Right ventricle myocardium superior (tissue), 1 donor: ENCODE results near the gene GNAI2. TPM values are rescaled to one million over a fixed set of nuclear protein-coding genes. Genes with fewer than 3 reads are reported as not detected.
A peak's percentile ranks its signal among the peaks of the same experiment; 100 is the strongest.
"Not testable (repeated sequence)": the region's sequence is repeated elsewhere in the genome, so short reads cannot be mapped to it uniquely, and the experiment has no call there.

Experiments
- ATAC-seq: fragments of 200-7000 bp; cut with Tn5 transposase; one replicate; pipeline ENCODE4 v1.9.1; 2020; ENCODE audit warnings: mild to moderate bottlenecking; ENCODE audit not compliant: poor library complexity
- DNase-seq: peaks from one replicate; pipeline ENCODE4 v3.0.0-alpha.2; 2020
- intact Hi-C: fragments of 100-400 bp; cut with DNase I; formaldehyde crosslinking; loops from one replicate; pipeline ENCODE4 v1.11.2; 2022
- total RNA-seq: library from RNA; stranded (reverse); fragmentation: NEBNext Ultra II Directional; extraction: Animal tissue kit (Norgen Biotek cat#: 25700); gene quantifications from one replicate; pipeline ENCODE4 v1.2.1, GENCODE V29; 2021
- donor health status: DM: no; HTN: yes; CAD: no; lungs with severe emphysema.

Gene GNAI2
- total RNA-seq, 1 donor from 2014 or later = 126 TPM

DNA sequence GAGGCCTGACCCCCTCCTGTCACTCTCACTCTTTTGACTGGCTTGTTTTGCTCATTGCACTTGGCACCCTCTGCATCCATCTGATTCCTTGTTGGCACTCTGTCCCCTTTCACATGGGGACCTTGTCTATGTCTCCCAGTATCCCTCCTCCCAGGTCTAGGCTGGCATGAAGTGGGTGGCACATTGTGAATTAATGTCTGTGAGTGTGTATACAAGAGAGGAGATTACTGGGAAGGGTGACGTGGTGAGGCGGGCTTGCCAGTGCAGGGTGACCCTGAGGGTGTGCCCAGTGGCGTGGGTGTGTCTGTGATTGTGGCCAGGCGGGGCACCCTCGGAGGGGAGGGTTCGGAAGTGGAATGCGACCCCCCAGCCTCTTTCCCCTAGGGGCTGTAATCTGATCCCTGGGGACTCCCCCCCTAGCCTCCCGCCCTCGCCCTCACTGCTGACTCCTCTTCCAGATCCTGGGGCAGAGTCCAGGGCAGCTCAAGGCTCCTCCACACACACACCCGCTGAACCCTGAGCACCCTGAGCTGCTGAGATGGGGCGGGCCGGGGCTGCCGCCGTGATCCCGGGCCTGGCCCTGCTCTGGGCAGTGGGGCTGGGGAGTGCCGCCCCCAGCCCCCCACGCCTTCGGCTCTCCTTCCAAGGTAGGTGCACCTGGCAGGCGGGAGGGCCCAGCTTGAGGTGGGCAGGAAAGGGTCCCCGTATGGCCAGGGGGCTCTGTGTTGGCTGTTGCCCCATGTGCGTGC is 32.9 kb downstream of the GNAI2 start, which contains the start of gene SEMA3B:
SEMA3B (plus strand) TSS at position 445 of the 749 bp plus-strand sequence; CDS start at position 539, 94 bp downstream.
- DNase-seq (peak; percentile 74), ATAC-seq (peak; percentile 34)
- intact Hi-C loops = no loop called here

DNA sequence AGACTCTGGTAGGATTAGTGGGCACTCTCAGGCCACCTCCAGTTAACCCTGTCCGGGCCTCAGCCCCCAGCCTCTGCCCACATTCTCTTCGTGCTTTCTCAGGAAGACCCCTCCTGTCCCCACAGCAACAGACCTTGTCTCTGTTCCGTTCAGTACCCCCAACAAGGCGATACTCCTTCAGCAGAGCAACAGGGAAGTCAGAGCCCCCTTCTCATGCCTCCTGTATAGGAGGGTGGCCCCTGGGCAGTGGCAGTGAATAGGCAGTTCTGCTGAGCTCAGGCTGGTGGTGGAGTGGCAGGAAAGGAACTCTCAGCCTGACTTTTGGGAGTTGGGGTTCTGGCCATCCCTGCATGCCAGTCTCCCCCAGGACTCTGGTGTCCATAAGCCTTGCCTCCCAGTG is 33.5 kb downstream of the GNAI2 start:
- ATAC-seq (no peak), DNase-seq (no peak)
- intact Hi-C loops = no loop called here

DNA sequence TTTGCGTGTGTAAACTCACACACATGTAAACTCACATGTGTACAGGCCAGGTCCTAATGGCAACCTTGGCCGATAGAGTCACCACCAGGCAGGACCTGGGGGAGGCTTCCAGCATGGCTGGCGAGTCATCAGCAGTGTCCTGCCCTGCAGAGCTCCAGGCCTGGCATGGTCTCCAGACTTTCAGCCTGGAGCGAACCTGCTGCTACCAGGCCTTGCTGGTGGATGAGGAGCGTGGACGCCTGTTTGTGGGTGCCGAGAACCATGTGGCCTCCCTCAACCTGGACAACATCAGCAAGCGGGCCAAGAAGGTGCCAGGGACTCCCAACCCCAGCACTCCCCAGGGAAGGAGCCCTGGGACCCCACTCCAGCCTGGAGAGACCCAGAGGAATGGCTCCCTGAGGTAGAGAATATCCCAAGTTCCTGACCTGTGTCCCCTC is 34.0 kb downstream of the GNAI2 start:
- intact Hi-C loops = loop anchor here (2.0 to 5.0 kb wide), 2 partner anchors 39 to 52 kb away; partner anchors contain the start of gene HYAL2
- ATAC-seq (no peak), DNase-seq (no peak)

DNA sequence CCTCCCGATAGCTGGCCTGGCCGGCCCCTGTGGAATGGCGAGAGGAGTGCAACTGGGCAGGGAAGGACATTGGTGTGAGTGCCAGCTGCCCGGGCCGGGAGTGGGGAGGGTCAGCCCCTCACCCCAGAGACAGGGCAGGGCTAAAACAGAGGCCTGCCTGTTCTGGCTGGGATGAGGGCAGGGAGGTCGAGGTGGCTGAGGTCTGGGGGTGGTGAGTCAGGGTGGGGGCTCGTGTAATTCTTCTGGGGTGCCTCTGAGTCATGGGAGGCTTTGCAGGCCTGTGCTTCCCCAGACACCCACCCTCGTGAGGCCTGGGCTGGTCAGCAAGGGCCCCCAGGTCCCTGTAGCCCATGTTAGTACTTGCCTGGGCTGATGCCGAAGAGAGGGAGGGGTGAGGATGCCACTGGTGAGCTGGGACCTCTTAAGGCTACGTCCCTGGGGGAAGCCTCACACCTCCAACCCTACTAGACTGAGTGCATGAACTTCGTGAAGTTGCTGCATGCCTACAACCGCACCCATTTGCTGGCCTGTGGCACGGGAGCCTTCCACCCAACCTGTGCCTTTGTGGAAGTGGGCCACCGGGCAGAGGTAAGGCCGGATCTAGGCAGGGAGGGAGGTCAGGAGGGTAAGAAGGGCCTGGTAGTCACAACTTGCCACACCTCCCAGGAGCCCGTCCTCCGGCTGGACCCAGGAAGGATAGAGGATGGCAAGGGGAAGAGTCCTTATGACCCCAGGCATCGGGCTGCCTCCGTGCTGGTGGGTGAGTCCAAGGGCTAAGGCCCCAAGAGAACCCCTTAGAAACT is 34.6 kb downstream of the GNAI2 start:
- ATAC-seq (no peak), DNase-seq (no peak)
- intact Hi-C loops = loop anchor here (2.0 to 5.0 kb wide), 2 partner anchors 40 to 52 kb away; partner anchors contain the start of gene HYAL2

DNA sequence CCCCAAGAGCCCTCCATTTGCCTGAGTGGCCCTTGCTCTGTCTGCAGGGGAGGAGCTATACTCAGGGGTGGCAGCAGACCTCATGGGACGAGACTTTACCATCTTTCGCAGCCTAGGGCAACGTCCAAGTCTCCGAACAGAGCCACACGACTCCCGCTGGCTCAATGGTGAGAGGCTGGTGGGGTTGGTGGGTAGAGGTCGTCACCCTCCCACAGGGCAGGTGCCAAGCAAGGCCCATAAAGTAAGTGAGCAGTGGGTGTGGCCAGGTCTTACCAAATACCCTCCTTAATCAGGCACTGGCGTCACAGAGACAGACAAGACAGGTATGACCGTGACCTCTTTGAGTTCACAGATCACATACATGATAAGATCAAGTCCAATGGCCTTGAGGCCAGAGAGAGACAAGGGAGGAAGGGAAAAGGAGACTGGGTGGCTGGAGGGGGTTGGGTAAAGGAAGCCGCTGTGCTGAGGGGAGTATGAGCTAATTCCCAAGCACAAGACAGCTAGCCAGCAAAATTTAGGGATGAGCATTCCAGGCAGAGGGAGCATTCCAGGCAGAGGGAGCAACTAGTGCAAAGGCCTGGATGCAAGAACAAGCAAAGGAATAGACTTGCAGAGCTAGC is 35.4 kb downstream of the GNAI2 start:
- no peak for DNase-seq
- intact Hi-C loops = loop anchor here (2.0 to 5.0 kb wide), 2 partner anchors 41 to 51 kb away; partner anchors contain the start of gene HYAL2
- no peak for ATAC-seq

DNA sequence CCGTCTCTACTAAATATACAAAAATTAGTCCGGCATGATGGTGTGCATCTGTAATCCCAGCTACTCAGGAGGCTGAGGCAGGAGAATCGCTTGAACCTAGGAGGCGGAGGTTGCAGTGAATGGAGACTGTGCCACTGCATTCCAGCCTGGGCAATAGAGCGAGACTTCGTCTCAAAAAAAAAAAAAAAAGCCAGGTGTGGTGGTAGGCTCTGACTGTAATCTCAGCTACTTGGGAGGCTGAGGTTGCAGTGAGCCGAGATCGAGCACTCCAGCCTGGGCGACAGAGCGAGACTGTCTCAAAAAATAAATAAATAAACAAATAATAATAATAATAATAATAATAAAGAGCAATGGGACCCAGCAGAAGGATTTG is 36.5 kb downstream of the GNAI2 start:
- intact Hi-C loops = loop anchor here (2.0 to 5.0 kb wide), 2 partner anchors 50 to 80 kb away; partner anchors contain the start of gene HYAL2
- ATAC-seq, DNase-seq: not testable (repeated sequence)

DNA sequence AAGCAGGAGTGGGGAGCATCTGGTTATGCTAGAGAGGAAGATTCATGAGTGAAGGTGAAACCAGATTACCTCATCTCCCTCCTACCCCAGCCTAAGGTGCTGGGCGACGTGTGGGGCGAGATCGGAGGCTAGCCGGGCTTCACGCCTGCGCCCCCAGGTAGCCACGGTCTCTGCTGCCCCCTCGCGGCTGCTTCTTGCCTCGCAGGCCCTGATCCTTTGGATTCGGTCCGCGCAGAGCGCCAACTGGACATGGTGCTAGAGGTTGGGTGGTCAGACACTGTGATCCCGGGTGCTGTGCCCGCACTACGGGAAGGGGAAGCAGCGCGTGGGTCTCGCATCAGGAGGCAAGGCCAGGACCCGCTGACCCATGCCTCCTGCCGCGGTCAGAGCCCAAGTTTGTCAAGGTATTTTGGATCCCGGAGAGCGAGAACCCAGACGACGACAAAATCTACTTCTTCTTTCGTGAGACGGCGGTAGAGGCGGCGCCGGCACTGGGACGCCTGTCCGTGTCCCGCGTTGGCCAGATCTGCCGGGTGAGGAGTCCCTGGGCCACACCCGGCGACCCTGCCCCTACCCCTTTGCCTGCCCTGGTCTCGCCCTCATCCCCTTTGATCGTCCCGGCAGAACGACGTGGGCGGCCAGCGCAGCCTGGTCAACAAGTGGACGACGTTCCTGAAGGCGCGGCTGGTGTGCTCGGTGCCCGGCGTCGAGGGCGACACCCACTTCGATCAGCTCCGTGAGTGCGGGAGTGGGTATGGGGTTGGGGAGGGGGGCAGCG is 37.1 kb downstream of the GNAI2 start:
- DNase-seq (peak; percentile 93), ATAC-seq (peak; percentile 76)
- intact Hi-C loops = loop anchor here (2.0 to 5.0 kb wide), 2 partner anchors 49 to 80 kb away; partner anchors contain the start of gene HYAL2

DNA sequence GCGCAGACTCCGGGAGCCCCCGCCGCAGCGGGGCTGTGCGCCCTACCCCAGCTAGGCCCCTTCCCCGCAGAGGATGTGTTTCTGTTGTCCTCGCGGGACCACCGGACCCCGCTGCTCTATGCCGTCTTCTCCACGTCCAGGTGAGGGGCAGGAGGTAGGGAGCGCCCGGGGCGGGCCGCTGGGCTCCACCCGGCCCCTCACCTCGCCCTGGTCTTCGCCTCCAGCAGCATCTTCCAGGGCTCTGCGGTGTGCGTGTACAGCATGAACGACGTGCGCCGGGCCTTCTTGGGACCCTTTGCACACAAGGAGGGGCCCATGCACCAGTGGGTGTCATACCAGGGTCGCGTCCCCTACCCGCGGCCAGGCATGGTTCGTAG is 37.7 kb downstream of the GNAI2 start:
- no peak for DNase-seq
- ATAC-seq = no peak
- intact Hi-C loops = loop anchor here (2.0 to 5.0 kb wide), 2 partner anchors 49 to 81 kb away; partner anchors contain the start of gene HYAL2

DNA sequence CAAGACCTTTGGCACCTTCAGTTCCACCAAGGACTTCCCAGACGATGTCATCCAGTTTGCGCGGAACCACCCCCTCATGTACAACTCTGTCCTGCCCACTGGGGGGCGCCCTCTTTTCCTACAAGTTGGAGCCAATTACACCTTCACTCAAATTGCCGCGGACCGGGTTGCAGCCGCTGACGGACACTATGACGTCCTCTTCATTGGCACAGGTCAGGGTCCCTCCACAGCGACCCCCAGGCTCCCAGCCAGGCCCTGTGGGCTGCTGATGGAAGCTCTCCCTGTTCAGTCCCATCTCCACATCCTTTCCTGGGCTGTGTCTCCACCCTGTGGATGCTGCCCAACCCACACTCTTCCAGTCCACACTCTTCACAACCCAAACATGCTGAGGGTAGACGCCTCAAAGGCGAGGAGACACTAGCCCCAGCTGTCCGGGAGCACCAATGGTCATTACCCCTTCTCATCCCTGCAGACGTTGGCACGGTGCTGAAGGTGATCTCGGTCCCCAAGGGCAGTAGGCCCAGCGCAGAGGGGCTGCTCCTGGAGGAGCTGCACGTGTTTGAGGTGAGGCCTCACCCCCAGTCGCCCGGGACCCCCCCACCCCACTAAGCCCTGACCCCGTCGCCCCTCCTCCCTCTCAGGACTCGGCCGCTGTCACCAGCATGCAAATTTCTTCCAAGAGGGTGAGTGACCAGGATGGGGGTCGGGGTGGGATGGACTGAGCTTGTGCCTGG is 38.5 kb downstream of the GNAI2 start:
- ATAC-seq = peak; percentile 29
- intact Hi-C loops = loop anchor here (5.0 kb wide), 1 partner anchor 48 kb away; the partner anchor contains the start of gene HYAL2
- DNase-seq = peak; percentile 79

DNA sequence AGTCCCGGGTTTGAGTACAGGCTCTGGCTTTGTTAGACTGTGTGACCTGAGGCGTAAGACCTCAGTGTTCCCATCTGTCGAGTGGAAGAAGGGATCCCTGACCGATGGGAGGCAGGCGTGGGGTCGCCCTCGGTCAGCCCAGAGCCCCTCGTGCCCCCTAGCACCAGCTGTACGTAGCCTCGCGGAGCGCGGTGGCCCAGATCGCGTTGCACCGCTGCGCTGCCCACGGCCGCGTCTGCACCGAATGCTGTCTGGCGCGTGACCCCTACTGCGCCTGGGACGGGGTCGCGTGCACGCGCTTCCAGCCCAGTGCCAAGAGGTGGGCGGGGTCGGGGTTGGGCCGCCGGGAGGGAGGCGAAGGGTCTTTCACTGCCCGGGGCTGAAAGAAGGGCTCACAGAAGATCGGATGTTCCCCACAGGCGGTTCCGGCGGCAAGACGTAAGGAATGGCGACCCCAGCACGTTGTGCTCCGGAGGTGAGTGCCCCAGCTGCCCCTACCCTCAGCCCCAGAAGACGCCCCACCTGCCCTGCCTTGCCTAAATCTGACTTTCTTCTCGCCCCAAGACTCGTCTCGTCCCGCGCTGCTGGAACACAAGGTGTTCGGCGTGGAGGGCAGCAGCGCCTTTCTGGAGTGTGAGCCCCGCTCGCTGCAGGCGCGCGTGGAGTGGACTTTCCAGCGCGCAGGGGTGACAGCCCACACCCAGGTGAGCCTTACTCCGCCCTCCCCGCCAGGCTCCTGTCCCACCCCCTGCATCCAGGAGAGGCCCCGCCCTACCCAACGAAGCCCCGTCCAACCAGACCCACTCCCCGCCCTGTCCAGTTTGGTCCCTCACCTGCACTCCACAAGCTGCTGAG is 39.4 kb downstream of the GNAI2 start:
- ATAC-seq (no peak), DNase-seq (no peak)
- intact Hi-C loops = no loop called here

DNA sequence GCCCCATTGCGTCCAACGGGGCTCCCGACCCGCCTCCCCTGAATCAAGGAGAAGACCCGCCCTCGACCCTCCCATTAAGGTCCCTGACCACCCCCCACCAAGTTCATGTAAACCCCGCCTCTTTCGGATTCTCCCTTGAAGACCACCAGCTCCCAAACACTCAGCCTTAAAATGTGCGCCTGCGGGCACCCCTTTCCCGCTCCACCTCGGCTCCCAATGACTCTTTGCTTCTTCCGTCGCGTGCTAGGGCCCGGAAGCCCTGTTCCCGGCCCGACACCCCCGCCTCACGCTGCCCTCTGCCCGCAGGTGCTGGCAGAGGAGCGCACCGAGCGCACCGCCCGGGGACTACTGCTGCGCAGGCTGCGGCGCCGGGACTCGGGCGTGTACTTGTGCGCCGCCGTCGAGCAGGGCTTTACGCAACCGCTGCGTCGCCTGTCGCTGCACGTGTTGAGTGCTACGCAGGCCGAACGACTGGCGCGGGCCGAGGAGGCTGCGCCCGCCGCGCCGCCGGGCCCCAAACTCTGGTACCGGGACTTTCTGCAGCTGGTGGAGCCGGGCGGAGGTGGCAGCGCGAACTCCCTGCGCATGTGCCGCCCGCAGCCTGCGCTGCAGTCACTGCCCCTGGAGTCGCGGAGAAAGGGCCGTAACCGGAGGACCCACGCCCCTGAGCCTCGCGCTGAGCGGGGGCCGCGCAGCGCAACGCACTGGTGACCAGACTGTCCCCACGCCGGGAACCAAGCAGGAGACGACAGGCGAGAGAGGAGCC is 40.2 kb downstream of the GNAI2 start:
- intact Hi-C loops = no loop called here
- DNase-seq (no peak), ATAC-seq (no peak)

DNA sequence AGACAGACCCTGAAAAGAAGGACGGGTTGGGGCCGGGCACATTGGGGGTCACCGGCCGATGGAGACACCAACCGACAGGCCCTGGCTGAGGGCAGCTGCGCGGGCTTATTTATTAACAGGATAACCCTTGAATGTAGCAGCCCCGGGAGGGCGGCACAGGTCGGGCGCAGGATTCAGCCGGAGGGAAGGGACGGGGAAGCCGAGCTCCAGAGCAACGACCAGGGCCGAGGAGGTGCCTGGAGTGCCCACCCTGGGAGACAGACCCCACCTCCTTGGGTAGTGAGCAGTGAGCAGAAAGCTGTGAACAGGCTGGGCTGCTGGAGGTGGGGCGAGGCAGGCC is 40.7 kb downstream of the GNAI2 start:
- no peak for ATAC-seq
- no peak for DNase-seq
- intact Hi-C loops = no loop called here

DNA sequence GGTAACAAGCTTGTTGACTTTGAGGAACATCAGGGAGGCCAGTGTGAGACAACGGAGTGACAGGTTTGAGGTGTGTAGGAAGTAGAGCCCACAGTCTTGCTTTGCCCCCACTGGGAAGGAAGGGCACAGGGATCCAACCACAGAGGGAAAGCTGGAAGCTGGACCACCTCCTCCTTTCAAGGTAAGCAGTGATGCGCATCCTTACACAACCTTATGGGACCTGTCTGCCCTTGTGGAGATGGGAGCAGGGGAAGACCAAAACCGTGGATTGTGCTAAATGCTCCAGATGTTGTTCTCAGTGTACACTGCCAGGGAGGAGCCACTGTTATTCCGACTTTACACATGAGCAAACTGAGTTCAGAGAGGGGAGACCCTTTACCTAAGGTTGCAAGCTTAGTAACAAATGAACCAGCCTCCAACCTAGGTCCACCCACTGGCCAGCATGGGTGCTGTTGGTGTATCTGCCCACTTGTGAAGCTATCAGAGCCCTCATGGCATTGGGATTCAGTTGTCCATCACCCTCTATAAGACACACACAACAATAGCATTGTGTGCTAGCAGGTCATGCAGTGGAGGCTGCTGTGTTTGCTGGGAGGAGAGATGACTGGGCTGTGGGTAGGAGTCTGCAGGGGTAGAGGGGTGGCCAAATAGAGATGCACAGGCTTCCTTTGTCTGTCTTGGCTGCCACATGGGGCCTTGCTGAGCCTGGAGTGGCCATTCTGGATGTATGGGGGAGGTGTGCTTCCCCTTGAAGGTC is 42.3 kb downstream of the GNAI2 start:
- intact Hi-C loops = no loop called here
- ATAC-seq = no peak
- no peak for DNase-seq

DNA sequence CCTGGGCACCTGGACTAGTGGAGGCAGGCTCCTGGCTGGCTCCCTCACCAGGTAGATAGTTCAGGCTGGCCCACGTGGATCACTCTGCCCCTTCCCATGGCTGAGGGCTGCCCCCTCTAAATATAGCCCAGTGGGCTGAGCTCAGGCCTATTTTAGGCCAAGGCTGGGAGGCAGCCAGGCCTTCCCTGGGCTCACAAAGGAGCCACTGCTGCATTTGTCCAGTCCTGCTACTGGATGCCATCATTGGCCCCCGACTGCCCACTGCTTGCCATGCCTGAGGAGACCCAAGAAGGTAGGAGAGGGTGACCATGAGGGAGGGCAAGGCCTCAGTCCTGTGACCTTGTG is 42.8 kb downstream of the GNAI2 start, which contains the start of gene LSMEM2:
LSMEM2 (plus strand) TSS at position 208 of the 345 bp plus-strand sequence; CDS start at position 235, 27 bp downstream.
- DNase-seq (peak; percentile 80), ATAC-seq (peak; percentile 89)
- intact Hi-C loops = no loop called here

DNA sequence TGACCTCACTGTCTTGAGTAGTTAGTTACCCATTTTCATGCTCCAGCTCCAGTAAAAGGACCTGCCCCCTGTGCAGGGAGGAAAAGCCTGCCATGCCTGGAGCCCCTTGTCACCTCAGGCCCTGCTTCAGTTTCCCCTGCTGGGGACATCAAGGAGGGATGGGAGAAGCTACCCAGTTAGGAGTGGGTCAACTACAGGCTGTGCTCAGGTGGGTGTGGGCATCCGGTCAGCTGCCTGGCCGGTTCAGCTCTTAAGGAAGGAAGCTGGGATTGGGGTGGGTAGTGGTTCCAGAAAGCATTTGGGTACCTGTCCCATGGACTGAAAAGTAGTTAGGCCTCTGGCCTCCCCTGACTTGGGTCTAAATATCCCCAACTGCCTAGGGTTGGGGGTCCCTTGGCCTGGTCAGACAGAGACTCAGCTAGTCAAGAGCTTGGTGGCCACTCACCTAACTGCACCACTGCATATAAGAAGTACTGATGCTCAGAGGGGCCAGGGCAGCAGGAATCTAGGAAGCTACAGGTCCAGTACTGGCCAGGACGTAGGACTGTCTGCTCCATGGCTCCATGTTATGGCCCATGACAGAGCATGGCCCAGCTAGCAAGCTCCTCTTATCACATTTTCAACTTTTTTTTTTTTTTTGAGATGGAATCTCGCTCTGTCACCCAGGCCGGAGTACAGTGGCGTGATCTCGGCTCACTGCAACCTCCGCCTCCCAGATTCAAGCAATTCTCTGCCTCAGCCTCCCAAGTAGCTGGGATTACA is 43.4 kb downstream of the GNAI2 start:
- DNase-seq (no peak), ATAC-seq (peak; percentile 32)
- intact Hi-C loops = no loop called here
